ENCODE data around the gene PLEKHG1.

PLEKHG1 gene

GRCh38 chr6:150620244-150620643 is 20.6 kb downstream of the PLEKHG1 start:
- H3K36me3 ChIP-seq (ENCODE audit: control insufficient read depth, low read length): peaks cover 45% of the 10 kb centered on the region
- peak overlapping the region; percentile 54 for H3K4me3 ChIP-seq (ENCODE audit: low read length)
- peaks cover 97% of the 10 kb centered on the region for H3K4me1 ChIP-seq (ENCODE audit: control insufficient read depth, low read length)
- no peaks in the 10 kb centered on the region for H3K9me3 ChIP-seq (ENCODE audit: control insufficient read depth, insufficient read depth, low read length)
- no peak for TF ChIP-seq CTCF (IDR thresholded peaks at IDR 0.05; ENCODE audit: low read depth, low read length, poor library complexity, severe bottlenecking)
- no peak for TF ChIP-seq EZH2phosphoT487 (IDR thresholded peaks at IDR 0.05; ENCODE audit: borderline replicate concordance, low read length)
- H3F3A ChIP-seq (ENCODE audit: control insufficient read depth, insufficient read depth): peaks cover 40% of the 10 kb centered on the region
- no peaks in the 10 kb centered on the region for H3K9me2 ChIP-seq (replicated peaks; ENCODE audit: control insufficient read depth, low read length)
- no peaks in the 10 kb centered on the region for H4K20me1 ChIP-seq (ENCODE audit: control insufficient read depth, insufficient read depth, low read depth, low read length)
- H3K27me3 ChIP-seq (ENCODE audit: control insufficient read depth, low read length): no peaks in the 10 kb centered on the region
- peak overlapping the region; percentile 72 for H3K4me2 ChIP-seq (ENCODE audit: low read length)
- peaks cover 80% of the 10 kb centered on the region for H3K79me2 ChIP-seq (ENCODE audit: control insufficient read depth, low read length)
- peak overlapping the region; percentile 98 for H3K27ac ChIP-seq (ENCODE audit: low read depth, low read length)

- Histone ChIP-seq H3K27ac (ENCODE audit: low read depth, low read length) (peak overlapping the region; percentile 98), H3K4me3 (ENCODE audit: low read length) (peak overlapping the region; percentile 54), H3K27me3 (ENCODE audit: control insufficient read depth, low read length) (no peaks in the 10 kb centered on the region), H3F3A (ENCODE audit: control insufficient read depth, insufficient read depth) (peaks cover 36% of the 10 kb centered on the region), H3K9me2 (replicated peaks; ENCODE audit: control insufficient read depth, low read length) (no peaks in the 10 kb centered on the region), H3K4me2 (ENCODE audit: low read length) (peak overlapping the region; percentile 72), H3K4me1 (ENCODE audit: control insufficient read depth, low read length) (peaks cover 97% of the 10 kb centered on the region), H3K9me3 (ENCODE audit: control insufficient read depth, insufficient read depth, low read length) (no peaks in the 10 kb centered on the region), H3K36me3 (ENCODE audit: control insufficient read depth, low read length) (peaks cover 43% of the 10 kb centered on the region), H3K79me2 (ENCODE audit: control insufficient read depth, low read length) (peaks cover 80% of the 10 kb centered on the region), H4K20me1 (ENCODE audit: control insufficient read depth, insufficient read depth, low read depth, low read length) (no peaks in the 10 kb centered on the region)
- TF ChIP-seq EZH2phosphoT487 (IDR thresholded peaks at IDR 0.05; ENCODE audit: borderline replicate concordance, low read length) (no peak), CTCF (IDR thresholded peaks at IDR 0.05; ENCODE audit: low read depth, low read length, poor library complexity, severe bottlenecking) (no peak)
Observed at GRCh38 chr6:150620763-150621162, 21.1 kb downstream of the PLEKHG1 start.

- H3K79me2 ChIP-seq (ENCODE audit: control insufficient read depth, low read length): peaks cover 80% of the 10 kb centered on the region
- H3K27ac ChIP-seq (ENCODE audit: low read depth, low read length): peak overlapping the region; percentile 98
- H3K9me2 ChIP-seq (replicated peaks; ENCODE audit: control insufficient read depth, low read length): no peaks in the 10 kb centered on the region
- H4K20me1 ChIP-seq (ENCODE audit: control insufficient read depth, insufficient read depth, low read depth, low read length): no peaks in the 10 kb centered on the region
- H3K4me2 ChIP-seq (ENCODE audit: low read length): peak overlapping the region; percentile 72
- no peaks in the 10 kb centered on the region for H3K9me3 ChIP-seq (ENCODE audit: control insufficient read depth, insufficient read depth, low read length)
- no peaks in the 10 kb centered on the region for H3K27me3 ChIP-seq (ENCODE audit: control insufficient read depth, low read length)
- H3K4me1 ChIP-seq (ENCODE audit: control insufficient read depth, low read length): peaks cover 97% of the 10 kb centered on the region
- TF ChIP-seq EZH2phosphoT487 (IDR thresholded peaks at IDR 0.05; ENCODE audit: borderline replicate concordance, low read length) (no peak), CTCF (IDR thresholded peaks at IDR 0.05; ENCODE audit: low read depth, low read length, poor library complexity, severe bottlenecking) (no peak)
- H3K36me3 ChIP-seq (ENCODE audit: control insufficient read depth, low read length): peaks cover 37% of the 10 kb centered on the region
- H3K4me3 ChIP-seq (ENCODE audit: low read length): peak overlapping the region; percentile 54
- peaks cover 21% of the 10 kb centered on the region for H3F3A ChIP-seq (ENCODE audit: control insufficient read depth, insufficient read depth)
Observed at GRCh38 chr6:150622476-150622875, 22.8 kb downstream of the PLEKHG1 start.
